K562 (cell line): ENCODE results near the gene TAF8. TPM values are rescaled to one million over a fixed set of nuclear protein-coding genes. Genes with fewer than 3 reads are reported as not detected.

Experiments
- AFF1 ChIP-seq, 2 experiments: fragments of 450-650 bp; IDR thresholded peaks; 2 replicates each; pipeline ENCODE4 v1.6.1; 2018; ENCODE audit warnings: mild to moderate bottlenecking in 2 of 2, low read depth in 1 of 2; ENCODE audit not compliant: partially characterized antibody in 2 of 2
- BRF1 ChIP-seq: IDR thresholded peaks from 3 replicates; pipeline ENCODE4 v1.6.1; 2011; ENCODE audit warnings: borderline replicate concordance, mild to moderate bottlenecking; ENCODE audit not compliant: insufficient read length; ENCODE audit errors: extremely low read depth
- CEBPG ChIP-seq, 3 experiments: fragments of 200-800 bp in 1 of 3; sonication (Bioruptor generic) in 1 of 3; sonication (generic) in 1 of 3; formaldehyde crosslinking in 1 of 3; IDR thresholded peaks in 2 of 3; conservative IDR thresholded peaks in 1 of 3; 2 replicates each; pipeline versions ENCODE4 v1.6.1 to v1.8.0; 2016 to 2022; ENCODE audit warnings: missing compliant biosample characterization in 2 of 3, missing genetic modification characterization in 2 of 3, mild to moderate bottlenecking in 1 of 3, missing genetic modification reagents in 1 of 3
- DMBX1 ChIP-seq: fragments of 250-450 bp; sonication (Bioruptor Pico); IDR thresholded peaks from 2 replicates; pipeline ENCODE4 v1.8.0; 2022; ENCODE audit warnings: inconsistent platforms, mild to moderate bottlenecking, moderate library complexity, borderline replicate concordance
- HEY1 ChIP-seq: fragments of 250-450 bp; sonication (Bioruptor Pico); IDR thresholded peaks from 2 replicates; pipeline ENCODE4 v1.5.0; 2020; ENCODE audit warnings: mild to moderate bottlenecking, moderate library complexity, borderline replicate concordance
- IRF9 ChIP-seq: fragments of 450-650 bp; IDR thresholded peaks from 2 replicates; pipeline ENCODE4 v1.6.1; 2016; ENCODE audit warnings: missing biosample characterization, missing genetic modification characterization
- L3MBTL2 ChIP-seq: fragments of 450-650 bp; IDR thresholded peaks from 2 replicates; pipeline ENCODE4 v1.6.1; 2016; ENCODE audit warnings: mild to moderate bottlenecking, moderate library complexity
- PTRF ChIP-seq: fragments of 450-650 bp; IDR thresholded peaks from 2 replicates; pipeline ENCODE4 v1.6.1; 2016; ENCODE audit warnings: mild to moderate bottlenecking, missing genetic modification characterization, missing compliant biosample characterization
- SLC30A9 ChIP-seq: fragments of 250-450 bp; sonication (Bioruptor Pico); IDR thresholded peaks from 2 replicates; pipeline ENCODE4 v1.8.0; 2022; ENCODE audit warnings: mild to moderate bottlenecking, moderate library complexity
- YBX1 ChIP-seq: fragments of 450-650 bp; IDR thresholded peaks from 2 replicates; pipeline ENCODE4 v1.7.1; 2016; ENCODE audit warnings: mild to moderate bottlenecking
- ZBTB1 ChIP-seq: sonication (generic); formaldehyde crosslinking; IDR thresholded peaks from 2 replicates; pipeline ENCODE4 v1.8.1; 2023; ENCODE audit warnings: missing genetic modification reagents, low read depth, mild to moderate bottlenecking, borderline replicate concordance
- ZNF174 ChIP-seq: fragments of 250-450 bp; sonication (Bioruptor Pico); IDR thresholded peaks from 2 replicates; pipeline ENCODE4 v1.4.0; 2020; ENCODE audit warnings: mild to moderate bottlenecking
- ZNF318 ChIP-seq, 2 experiments: fragments of 450-650 bp; IDR thresholded peaks; 2 replicates each; pipeline ENCODE4 v1.6.1; 2016; ENCODE audit warnings: mild to moderate bottlenecking in 2 of 2, borderline replicate concordance in 1 of 2, low read depth in 1 of 2, moderate library complexity in 1 of 2
- polyA plus RNA-seq, 8 experiments: library from polyadenylated mRNA; depleted of rRNA in 4 of 8; stranded (reverse) in 5 of 8; unstranded in 3 of 8; fragments of >200 nt; fragmentation: Nextera tagmentation in 2 of 8; fragmentation: Illumina TruSeq in 1 of 8; extraction: Ambion mirVana in 2 of 8; extraction: Trizol in 1 of 8; gene quantifications; 2 replicates each; pipeline versions ENCODE4 v1.2.1 to v1.2.3, GENCODE V29; 2011 to 2014; ENCODE audit warnings: inconsistent platforms in 1 of 8, missing spikeins in 1 of 8
- total RNA-seq, 7 experiments: library from RNA; depleted of rRNA in 6 of 7; stranded (reverse); fragments of >200 nt in 6 of 7; fragmentation: Illumina TruSeq in 2 of 7; extraction: Trizol in 2 of 7; gene quantifications; 2 replicates each; pipeline versions ENCODE4 v1.2.1 to v1.2.3, GENCODE V29; 2011 to 2021; ENCODE audit warnings: low replicate concordance in 1 of 7

The TAF8 gene
- total and polyA plus RNA-seq, 9 of the 15 experiments (the other 6 are each of a cell fraction or from before 2014, with no cell fraction given), result 29.4 to 84.0 (median 52.6) TPM

GRCh38 chr6:42017021-42017643 is 33.2 kb upstream of the TAF8 start (continued):
- TF ChIP-seq ZNF318 (IDR thresholded peaks at IDR 0.05; ENCODE audit: borderline replicate concordance in 1 of 2, low read depth in 1 of 2), result peak in 1 of 2 experiments; percentile 86; a peak in 2 of 4 replicates
- TF ChIP-seq HEY1, result peak; percentile 83; the same call in 1 of the 2 replicates
- TF ChIP-seq L3MBTL2, result 0 out of 2 replicates have a peak, but pooled peaks have one; percentile 55
- 0 out of 2 replicates have a peak, but pooled peaks have one; percentile 37 for TF ChIP-seq IRF9
- peak; percentile 96 for TF ChIP-seq DMBX1 (CRISPR knock-in tag)
- no peak for TF ChIP-seq PTRF
- no peak for TF ChIP-seq CEBPG (CRISPR knock-in tag; IDR thresholded peaks at IDR 0.05)
- no peak for TF ChIP-seq CEBPG (tag; conservative IDR thresholded peaks at IDR 0.05 in 1 of 2, IDR thresholded peaks at IDR 0.05 in 1 of 2)
- no peak for TF ChIP-seq YBX1
- TF ChIP-seq AFF1 (IDR thresholded peaks at IDR 0.05; ENCODE audit: low read depth in 1 of 2, partially characterized antibody in 2 of 2), result peak; percentile 72 to 87
- TF ChIP-seq ZBTB1 (CRISPR knock-in tag), result peak; percentile 53; the same call in 1 of the 2 replicates
- no peak for TF ChIP-seq SLC30A9 (CRISPR knock-in tag)
- TF ChIP-seq BRF1, result no peak
- TF ChIP-seq ZNF174 (CRISPR knock-in tag), result no peak
